ENCODE results near the gene ADAM8. TPM values are rescaled to one million over a fixed set of nuclear protein-coding genes. Genes with fewer than 3 reads are reported as not detected.
"Not testable (repeated sequence)": the region's sequence is repeated elsewhere in the genome, so short reads cannot be mapped to it uniquely, and the experiment has no call there.

ADAM8 gene
- polyA plus RNA-seq, 1 donor (not counting 4 experiments of a cell fraction or from before 2014, with no cell fraction given) = 42.0 TPM

- Histone ChIP-seq H3K36me3 (ENCODE audit: control insufficient read depth in 2 of 2, extremely low read depth in 1 of 2, insufficient read depth in 2 of 2, low read length in 2 of 2) (no peaks in the 10 kb centered on the region), H3K4me3 (ENCODE audit: control insufficient read depth in 2 of 3, extremely low read depth in 1 of 3, insufficient read depth in 2 of 3, low read depth in 1 of 3, low read length in 3 of 3) (no peak overlapping the region), H3K9ac (ENCODE audit: control insufficient read depth, extremely low read depth, insufficient read depth, low read length) (no peak overlapping the region), H3K79me2 (ENCODE audit: control insufficient read depth, insufficient read depth, low read length) (no peaks in the 10 kb centered on the region), H3K9me1 (ENCODE audit: control insufficient read depth, extremely low read depth, insufficient read depth, low read length) (no peaks in the 10 kb centered on the region), H4K20me1 (ENCODE audit: control insufficient read depth, extremely low read depth, insufficient read depth, low read length) (no peaks in the 10 kb centered on the region), H3K9me3 (ENCODE audit: control insufficient read depth, low read depth, low read length) (no peaks in the 10 kb centered on the region), H3K4me1 (ENCODE audit: control insufficient read depth, extremely low read depth, insufficient read depth, low read length) (no peaks in the 10 kb centered on the region), H2AFZ (ENCODE audit: control insufficient read depth, low read length) (no peak overlapping the region), H3K27ac (ENCODE audit: control insufficient read depth, insufficient read depth, low read length) (no peak overlapping the region), H3K27me3 (ENCODE audit: control insufficient read depth, extremely low read depth, insufficient read depth, low read length) (peaks cover 84% of the 10 kb centered on the region), H3K4me2 (ENCODE audit: control insufficient read depth, extremely low read depth, insufficient read depth, low read depth, low read length) (no peak overlapping the region)
- DNase-seq (ENCODE audit: low read depth, low spot score) (no peak), FAIRE-seq (no peak)
- dilution Hi-C loops (cut with MboI; ENCODE audit: extremely low pct_ligation_motif_present, low sequenced_read_pairs) = no loop called here
- TF ChIP-seq CTCF (optimal IDR thresholded peaks at IDR 0.05 in 1 of 3, IDR thresholded peaks at IDR 0.05 in 1 of 3, conservative IDR thresholded peaks at IDR 0.05 in 1 of 3; ENCODE audit: extremely low read depth in 1 of 3, insufficient read depth in 2 of 3, low read length in 3 of 3) (no peak), EZH2 (IDR thresholded peaks at IDR 0.05; ENCODE audit: low read length) (no peak)
Observed at GRCh38 chr10:133235932-133236331, 40.7 kb downstream of the ADAM8 start.

GRCh38 chr10:133235265-133235855 lies 41.3 kb downstream of the ADAM8 start:
- Histone ChIP-seq H4K20me1 (ENCODE audit: control insufficient read depth, extremely low read depth, insufficient read depth, low read length) (no peaks in the 10 kb centered on the region), H3K27me3 (ENCODE audit: control insufficient read depth, extremely low read depth, insufficient read depth, low read length) (peaks cover 86% of the 10 kb centered on the region), H3K9ac (ENCODE audit: control insufficient read depth, extremely low read depth, insufficient read depth, low read length) (no peak overlapping the region), H3K36me3 (ENCODE audit: control insufficient read depth in 2 of 2, extremely low read depth in 1 of 2, insufficient read depth in 2 of 2, low read length in 2 of 2) (no peaks in the 10 kb centered on the region), H3K27ac (ENCODE audit: control insufficient read depth, insufficient read depth, low read length) (no peak overlapping the region), H3K4me2 (ENCODE audit: control insufficient read depth, extremely low read depth, insufficient read depth, low read depth, low read length) (no peak overlapping the region), H2AFZ (ENCODE audit: control insufficient read depth, low read length) (no peak overlapping the region), H3K79me2 (ENCODE audit: control insufficient read depth, insufficient read depth, low read length) (no peaks in the 10 kb centered on the region), H3K9me1 (ENCODE audit: control insufficient read depth, extremely low read depth, insufficient read depth, low read length) (no peaks in the 10 kb centered on the region), H3K9me3 (ENCODE audit: control insufficient read depth, low read depth, low read length) (no peaks in the 10 kb centered on the region), H3K4me3 (ENCODE audit: control insufficient read depth in 2 of 3, extremely low read depth in 1 of 3, insufficient read depth in 2 of 3, low read depth in 1 of 3, low read length in 3 of 3) (no peak overlapping the region), H3K4me1 (ENCODE audit: control insufficient read depth, extremely low read depth, insufficient read depth, low read length) (no peaks in the 10 kb centered on the region)
- peak; percentile 38 for TF ChIP-seq EZH2 (IDR thresholded peaks at IDR 0.05; ENCODE audit: low read length)
- no peak for TF ChIP-seq CTCF (optimal IDR thresholded peaks at IDR 0.05 in 1 of 3, IDR thresholded peaks at IDR 0.05 in 1 of 3, conservative IDR thresholded peaks at IDR 0.05 in 1 of 3; ENCODE audit: extremely low read depth in 1 of 3, insufficient read depth in 2 of 3, low read length in 3 of 3)
- dilution Hi-C loops (cut with MboI; ENCODE audit: extremely low pct_ligation_motif_present, low sequenced_read_pairs) = no loop called here
- FAIRE-seq (no peak), DNase-seq (ENCODE audit: low read depth, low spot score) (no peak)

GRCh38 chr10:133234796-133235195 lies 41.9 kb downstream of the ADAM8 start:
- dilution Hi-C loops (cut with MboI; ENCODE audit: extremely low pct_ligation_motif_present, low sequenced_read_pairs) = not testable (repeated sequence)

More at GRCh38 chr10:133234796-133235195, 41.9 kb downstream of the ADAM8 start:
- not testable (repeated sequence) for H3K9me1 ChIP-seq (ENCODE audit: control insufficient read depth, extremely low read depth, insufficient read depth, low read length); H3K4me1 ChIP-seq (ENCODE audit: control insufficient read depth, extremely low read depth, insufficient read depth, low read length); H3K4me2 ChIP-seq (ENCODE audit: control insufficient read depth, extremely low read depth, insufficient read depth, low read depth, low read length); H3K36me3 ChIP-seq (ENCODE audit: control insufficient read depth in 2 of 2, extremely low read depth in 1 of 2, insufficient read depth in 2 of 2, low read length in 2 of 2); DNase-seq (ENCODE audit: low read depth, low spot score); H2AFZ ChIP-seq (ENCODE audit: control insufficient read depth, low read length); H3K27ac ChIP-seq (ENCODE audit: control insufficient read depth, insufficient read depth, low read length); H3K9ac ChIP-seq (ENCODE audit: control insufficient read depth, extremely low read depth, insufficient read depth, low read length); H3K79me2 ChIP-seq (ENCODE audit: control insufficient read depth, insufficient read depth, low read length); FAIRE-seq; H3K4me3 ChIP-seq (ENCODE audit: control insufficient read depth in 2 of 3, extremely low read depth in 1 of 3, insufficient read depth in 2 of 3, low read depth in 1 of 3, low read length in 3 of 3); H4K20me1 ChIP-seq (ENCODE audit: control insufficient read depth, extremely low read depth, insufficient read depth, low read length); H3K9me3 ChIP-seq (ENCODE audit: control insufficient read depth, low read depth, low read length)
- peaks cover 86% of the 10 kb centered on the region for H3K27me3 ChIP-seq (ENCODE audit: control insufficient read depth, extremely low read depth, insufficient read depth, low read length)

Data from keratinocyte (primary cell).